NCI-H524 treated with DMSO at 0.1 percent for 48 hours (cell line): ENCODE data around the gene ZNF438.
"Not testable (repeated sequence)": the region's sequence is repeated elsewhere in the genome, so short reads cannot be mapped to it uniquely, and the experiment has no call there.

Source experiments
- DNase-seq: peaks from one replicate; lab custom pipeline; 2025; lab: John Stamatoyannopoulos, UW

The ZNF438 gene

DNA sequence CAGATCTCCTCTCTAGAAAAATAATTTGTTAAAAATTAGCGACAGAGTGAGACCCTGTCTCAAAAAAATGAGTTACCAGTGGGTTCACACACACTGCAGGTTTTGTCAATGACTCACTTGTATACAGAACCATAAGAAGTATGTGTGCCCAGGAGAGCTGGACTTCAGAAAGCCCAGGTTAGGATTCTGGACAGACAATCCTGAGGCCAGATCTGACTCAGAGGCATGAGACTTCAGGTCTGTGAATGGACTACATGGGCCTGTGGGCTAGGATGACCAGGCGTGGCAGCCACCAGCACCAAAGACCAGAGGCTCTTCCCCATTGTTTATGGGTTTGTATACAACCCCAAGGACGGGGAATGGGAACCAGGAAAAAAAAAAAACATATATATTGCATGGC, 9.3 kb upstream of the ZNF438 start:
- DNase-seq: no peak

DNA sequence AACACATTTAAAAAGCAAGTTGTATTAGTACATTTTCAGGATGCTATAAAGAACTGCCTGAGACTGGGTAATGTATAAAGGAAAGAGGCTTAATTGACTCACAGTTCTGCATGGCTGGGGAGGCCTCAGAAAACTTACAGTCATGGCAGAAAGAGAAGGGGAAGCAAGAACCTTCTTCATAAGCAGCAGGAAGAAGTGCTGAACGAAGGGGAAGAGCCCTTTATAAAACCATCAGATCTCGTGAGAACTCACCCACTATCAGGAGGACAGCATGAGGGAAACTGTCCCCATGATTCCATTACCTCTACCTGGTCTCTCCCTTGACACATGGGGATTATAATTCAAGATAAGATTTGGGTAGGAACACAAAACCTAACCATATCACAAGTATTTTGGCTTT, 7.3 kb upstream of the ZNF438 start:
- DNase-seq: not testable (repeated sequence)

DNA sequence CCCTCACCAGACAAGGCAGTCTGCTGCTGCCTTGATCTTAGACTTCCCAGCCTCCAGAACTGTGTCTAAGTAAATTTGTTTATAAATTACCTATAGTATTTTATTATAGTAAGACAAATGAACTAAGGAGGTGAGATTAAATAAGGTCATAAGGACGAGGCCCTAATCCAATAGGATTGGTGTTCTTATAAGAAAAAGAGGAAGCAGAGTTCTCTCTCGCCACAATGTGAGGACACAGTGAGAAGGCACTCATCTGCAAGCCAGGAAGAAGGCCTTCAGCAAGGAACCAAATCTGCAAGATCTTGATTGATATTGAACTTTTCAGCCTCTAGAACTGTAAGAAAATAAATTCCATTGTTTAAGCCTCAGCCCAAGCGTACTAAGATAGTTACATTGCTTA, 6.1 kb upstream of the ZNF438 start:
- DNase-seq: no peak

DNA sequence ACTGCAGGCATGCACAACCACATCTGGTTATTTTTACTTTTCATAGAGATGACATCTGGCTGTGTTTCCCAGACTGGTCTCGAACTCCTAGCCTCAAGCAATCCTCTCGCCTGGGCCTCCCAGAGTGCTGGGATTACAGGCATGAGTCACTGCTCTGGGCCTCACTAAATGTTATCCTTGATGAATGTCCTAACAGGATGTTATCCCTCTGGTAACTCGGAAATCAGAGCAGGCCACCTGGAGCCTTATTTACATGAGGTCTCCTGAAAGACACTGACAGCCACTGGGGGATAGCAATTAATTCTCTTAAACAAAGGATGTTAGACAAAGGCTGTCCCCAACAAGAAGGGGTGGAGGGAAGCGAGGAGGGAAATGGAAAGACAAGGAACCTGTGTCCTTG, 4.5 kb upstream of the ZNF438 start:
- peak; percentile 11 for DNase-seq

DNA sequence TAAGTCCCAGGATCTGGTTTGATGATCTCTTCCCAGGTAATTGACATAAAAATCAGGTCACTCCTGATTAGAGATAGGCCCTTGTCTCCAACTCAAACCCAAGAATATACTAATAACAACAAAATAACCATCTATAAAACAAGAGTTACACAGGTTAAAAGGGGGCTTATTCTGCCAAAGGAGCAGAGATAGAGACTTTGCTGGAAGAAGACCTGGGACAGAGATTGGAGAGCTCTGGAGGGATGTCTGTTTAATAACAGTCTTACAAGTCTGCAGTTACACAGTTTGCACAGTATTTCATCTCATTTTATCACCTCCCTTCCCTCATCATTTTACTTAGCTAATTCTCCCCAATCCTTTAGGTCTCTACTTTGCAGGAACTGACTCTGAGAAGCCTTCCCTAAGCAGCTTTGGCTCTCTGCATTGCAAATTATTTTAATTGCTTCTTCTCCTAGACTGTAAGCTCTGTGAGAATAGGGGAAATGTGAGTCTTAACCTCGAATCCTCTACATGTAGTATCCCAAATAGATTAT, 3.7 kb upstream of the ZNF438 start:
- no peak for DNase-seq

DNA sequence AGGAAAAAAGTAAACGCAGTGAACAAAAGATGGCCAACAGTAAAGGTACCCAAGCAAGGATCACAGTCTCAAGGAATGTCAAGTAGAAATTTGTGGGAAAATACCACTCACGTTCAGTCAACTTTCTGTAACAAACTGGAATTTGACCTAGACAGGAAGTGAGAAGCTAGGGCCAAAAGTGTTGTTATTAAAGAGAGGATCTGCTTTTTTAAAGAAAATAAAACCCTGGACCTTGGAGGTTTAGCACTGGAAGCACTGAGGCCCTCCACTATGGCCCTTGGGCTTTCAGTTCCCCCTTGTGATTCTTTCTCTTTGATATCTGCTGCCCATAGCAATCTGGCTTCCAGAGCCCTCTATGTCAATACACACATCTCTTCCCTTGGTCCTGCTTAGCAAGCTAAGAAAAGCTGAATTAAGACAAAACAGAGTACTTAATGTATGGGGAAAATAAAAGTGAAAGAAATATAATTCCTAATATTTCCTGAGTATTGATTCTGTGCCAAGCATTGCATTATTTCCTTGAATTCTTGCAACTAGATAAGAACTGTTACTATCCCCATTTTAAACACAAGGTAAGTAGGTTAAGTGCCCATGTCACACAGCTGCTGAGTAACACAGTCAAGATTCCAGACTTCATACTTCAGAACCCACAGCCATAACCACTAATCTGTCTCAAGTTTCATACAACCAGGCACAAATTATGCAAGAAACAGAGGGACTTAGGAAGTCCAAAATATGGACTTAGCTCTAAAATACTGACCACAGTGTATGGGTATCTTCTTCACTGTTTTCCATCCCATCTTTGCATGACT, 2.6 kb upstream of the ZNF438 start:
- peak; percentile 39 for DNase-seq

DNA sequence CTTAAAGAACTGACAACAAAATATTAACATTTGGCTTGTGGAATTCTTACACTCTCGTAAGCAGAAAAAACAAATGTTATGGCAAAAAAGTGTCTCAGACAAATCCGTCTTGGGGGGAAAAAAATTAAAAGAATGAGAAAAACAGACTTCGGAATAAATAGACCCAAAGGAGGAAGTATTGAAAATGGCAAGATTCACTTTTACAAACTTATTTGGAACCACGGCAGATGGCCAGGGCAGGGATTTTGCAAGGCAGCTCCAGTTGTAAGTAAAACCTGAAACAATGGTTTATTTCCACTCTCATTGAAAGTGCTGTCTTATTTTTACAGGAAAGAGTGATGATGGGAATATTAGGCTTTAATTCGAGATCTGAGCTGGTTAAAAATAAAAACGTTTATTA, 1.5 kb upstream of the ZNF438 start:
- no peak for DNase-seq

DNA sequence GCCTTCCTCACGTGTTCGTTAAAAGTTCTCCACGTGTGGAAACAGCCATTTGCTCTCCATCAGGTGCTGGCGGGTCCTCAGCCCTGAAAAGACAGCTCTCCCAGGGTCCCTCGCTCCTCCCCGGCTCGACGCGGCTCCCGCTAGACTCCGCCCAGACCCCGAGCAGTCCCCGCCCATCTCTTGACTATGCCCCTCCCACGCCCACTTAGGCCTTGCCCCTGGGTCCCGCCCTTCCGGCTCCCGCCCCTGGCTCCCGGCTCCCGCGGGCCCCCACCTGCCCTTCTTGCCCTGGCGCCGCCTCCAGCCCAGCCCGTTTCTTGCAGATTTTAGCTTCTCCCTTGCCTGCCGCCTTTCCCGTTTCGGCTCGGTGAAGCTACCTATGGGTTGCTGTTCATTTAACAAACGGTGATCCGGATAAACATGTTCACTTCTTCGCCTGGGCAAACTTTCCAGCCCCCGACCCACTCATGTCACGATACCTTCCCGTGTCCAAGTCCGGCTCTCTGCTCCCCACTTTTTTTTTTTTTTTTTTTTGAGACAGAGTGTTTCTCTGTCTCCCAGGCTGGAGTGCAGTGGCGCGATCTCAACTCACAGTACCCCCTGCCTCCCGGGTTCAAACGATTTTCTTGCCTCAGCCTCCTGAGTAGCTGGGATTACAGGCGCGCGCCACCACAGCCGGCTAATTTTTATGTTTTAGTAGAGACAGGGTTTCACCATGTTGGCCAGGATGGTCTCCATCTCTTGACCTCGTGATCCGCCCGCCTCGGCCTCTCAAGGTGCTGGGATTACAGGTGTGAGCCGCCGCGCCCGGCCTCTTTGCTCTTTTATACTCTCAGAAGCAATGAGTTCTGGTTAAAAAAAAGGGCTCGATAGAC, 830 bp upstream of the ZNF438 start:
- peak; percentile 18 for DNase-seq

DNA sequence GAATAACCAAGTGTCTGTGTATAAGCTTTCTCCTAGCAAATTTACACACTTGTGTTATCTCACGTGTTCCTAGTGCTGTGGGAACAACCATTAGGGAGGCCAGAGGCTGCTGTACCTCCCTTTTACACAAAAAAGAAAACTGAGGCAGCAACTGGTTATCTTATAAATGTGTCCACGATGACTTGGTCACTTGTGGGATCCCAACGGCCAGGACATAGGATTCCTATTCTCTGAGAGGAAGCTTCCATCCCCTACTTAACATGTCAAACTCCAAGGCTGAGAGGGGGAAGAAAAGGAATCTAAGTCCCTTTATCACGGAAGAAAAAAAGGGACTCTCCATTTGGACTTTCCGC, 484 bp downstream of the ZNF438 start:
- no peak for DNase-seq

DNA sequence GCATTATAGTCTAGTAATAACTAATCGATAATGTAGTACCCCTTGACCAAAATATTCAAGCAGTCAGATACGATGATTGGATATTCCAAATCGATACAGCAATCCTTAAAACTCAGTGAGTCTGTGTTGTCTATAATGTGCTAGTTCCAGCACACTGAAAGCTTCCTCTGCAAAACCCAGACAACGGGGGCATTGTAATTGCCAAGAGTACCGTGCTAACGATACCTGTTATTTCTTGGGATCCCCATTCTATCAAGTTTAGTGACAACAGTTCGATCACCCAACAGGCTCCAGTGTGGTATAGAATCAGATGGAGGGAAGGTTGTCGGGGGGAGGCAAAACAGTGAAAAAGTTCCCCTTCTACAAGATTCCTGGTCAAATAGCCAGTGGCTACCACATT, 865 bp downstream of the ZNF438 start:
- DNase-seq: no peak

DNA sequence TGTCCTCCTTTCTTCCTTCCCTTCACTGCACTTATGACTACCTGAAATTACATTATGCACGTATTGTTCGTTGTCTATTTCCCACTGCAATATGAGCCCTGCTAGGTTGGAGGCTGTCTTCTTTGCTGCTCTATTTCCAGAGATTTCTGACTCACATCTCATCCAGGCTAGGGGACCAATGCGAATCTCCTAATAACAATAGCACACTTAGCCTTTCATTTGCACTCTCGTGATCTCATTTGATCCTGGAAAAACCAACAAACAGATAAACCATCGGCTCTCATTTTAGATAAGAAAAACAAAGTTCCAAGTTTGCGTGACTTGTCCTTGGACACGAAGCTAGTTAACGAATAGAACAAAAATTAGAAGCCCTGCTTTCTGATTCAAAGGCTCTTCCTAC, 1.4 kb downstream of the ZNF438 start:
- DNase-seq: no peak

DNA sequence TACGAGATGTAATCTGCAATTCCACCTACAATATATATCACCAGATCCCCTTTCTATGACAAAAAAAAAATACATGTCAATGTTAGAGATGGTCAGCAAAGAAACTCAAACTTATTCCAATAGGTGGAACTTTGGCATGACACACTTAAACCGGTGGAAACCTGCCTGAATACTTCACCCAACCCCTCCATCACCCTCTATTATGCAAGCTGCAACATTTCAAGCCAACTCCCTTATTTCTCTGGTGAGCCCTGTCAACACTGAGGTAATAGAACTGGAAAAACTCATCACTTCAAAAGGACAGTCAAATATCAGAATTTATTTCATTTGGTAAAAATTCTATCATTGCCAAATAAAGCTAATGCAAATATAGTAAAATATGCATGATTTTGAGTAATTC, 3.6 kb downstream of the ZNF438 start:
- no peak for DNase-seq

DNA sequence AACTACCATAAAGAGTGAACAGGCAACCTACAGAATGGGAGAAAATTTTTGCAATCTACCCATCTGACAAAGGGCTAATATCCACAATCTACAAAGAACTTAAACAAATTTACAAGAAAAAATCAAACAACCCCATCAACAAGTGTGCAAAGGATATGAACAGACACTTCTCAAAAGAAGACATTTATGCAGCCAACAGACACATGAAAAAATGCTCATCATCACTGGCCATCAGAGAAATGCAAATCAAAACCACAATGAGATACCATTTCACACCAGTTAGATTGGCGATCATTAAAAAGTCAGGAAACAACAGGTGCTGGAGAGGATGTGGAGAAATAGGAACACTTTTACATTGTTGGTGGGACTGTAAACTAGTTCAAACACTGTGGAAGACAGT, 5.4 kb downstream of the ZNF438 start:
- not testable (repeated sequence) for DNase-seq

DNA sequence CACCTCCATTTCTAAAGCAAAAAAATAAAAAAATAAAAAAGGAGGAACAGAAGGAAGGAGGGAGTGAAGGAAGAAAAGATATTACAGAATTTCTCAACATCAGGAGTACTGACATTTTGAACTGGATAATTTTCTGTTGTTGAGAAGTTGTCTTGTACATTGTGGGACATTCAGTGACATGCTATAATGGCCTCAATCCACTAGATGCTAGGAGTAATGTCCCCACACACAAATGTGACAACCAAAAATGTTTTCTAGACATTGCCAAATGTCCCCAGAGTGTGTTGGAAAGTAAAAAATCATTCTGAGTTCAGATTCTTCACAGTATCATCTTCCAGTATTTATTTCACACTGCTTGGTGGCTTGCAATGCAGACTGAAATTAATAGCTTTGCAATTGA, 6.5 kb downstream of the ZNF438 start:
- DNase-seq: no peak

DNA sequence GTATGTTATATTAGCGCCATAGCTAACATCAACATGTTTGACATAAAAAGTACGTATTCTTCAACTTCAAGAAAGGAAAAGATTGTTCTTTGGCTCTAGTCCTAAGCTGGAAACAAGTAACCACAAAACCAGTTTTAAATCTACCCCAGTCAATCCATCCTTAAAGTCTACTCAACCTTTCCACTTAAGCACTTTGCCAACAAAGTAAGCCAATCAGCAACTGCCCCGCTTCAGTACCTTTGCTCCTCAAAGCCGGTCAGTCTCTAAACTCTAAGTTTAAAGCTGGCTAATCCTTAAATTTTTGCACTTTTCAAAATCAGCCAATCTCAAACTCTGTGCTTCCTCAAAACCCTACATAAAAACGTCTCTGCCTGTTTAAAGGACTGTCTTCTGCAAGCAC, 8.1 kb downstream of the ZNF438 start:
- DNase-seq: no peak

DNA sequence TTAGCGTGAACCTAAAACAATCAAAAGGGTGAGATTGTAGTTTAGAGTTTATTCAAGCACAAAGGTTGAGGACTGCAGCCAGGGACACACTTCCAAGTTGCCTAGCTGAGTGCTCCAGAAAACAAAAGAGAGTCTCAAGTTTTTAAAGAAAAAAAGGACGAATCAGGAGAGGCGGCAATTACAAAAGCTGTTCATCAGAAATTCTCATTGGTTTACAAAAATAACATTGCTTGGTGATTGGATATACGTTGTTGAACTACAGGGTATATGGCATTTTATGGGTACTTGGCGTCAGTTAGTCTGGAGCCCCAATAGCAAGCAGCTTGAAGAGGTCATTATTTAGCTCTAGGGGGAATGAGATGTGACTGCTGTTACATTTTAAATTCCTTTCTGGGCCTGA, 11.5 kb downstream of the ZNF438 start:
- DNase-seq: no peak

DNA sequence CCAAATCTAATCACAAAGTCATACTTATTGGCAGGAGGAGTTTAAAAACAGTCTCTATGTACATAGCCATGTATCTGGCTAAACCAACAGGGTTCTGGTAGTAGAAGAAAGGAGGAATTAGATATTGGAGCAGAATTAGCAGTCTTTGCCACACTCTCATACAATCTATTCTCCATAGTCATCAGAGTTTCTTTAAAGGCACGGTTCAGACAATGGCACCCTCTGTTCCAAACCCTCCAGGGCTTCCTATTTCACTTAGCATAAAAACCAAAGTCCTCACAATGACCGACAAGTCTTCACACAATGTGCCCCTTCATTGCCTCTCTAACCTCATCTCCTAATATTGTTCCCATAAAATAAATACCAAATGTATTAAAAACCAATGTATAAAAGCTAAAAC, 12.7 kb downstream of the ZNF438 start:
- DNase-seq: no peak

DNA sequence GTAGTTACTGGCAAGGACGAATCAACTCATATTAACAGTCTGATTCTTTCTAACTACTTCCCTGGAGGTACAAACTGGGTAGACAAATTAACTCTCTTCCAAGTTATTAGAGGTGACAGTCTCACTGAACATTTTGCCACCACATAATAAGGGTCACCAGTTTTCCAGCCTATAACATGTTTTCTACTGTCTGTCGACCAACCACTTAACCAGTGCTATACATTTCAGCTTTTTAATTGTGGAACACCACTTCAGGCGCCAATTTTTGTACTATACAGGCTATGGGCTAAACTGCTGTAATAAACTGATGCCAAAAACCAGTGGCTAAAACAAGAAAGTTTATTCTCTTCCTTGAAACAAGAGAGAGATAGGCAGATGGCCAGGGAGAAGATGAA, 13.3 kb downstream of the ZNF438 start:
- DNase-seq: no peak

DNA sequence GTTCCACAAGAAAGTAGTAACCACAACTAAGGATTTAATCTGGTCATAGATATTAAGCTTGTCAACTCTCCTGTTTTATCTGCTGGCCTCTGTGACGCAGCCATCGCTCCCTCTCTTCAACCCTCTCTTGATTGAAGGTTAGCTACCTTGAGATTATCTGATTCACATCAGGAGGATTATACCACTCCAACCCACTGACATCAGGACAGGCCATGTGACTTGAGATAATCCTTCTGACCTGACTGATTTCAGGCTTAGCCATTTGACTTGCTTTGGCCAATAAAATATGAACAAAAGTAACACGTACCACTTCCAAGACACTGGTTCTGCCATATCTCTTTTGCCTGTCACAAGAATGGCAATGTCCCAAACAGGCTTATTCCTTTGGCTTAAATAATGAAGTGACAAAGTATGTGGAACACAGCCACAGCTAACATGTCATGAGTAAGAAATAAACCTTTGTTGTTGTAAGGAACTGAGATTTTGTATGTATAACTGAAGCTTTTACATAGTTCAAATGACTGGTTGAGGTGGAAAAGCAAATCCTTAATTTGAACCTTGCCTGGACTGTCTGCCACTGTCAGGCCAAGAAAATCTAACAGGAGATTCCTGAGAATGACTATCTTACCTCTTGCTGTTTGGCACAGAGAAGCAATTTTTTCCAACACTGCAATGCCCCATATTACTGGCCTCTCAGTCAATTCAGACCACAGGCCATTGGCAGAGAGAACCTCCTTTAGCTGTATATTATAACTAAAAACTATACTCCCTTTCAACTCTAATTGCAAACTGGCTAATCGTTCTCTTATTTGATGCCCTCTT, 13.9 kb downstream of the ZNF438 start:
- DNase-seq: peak; percentile 40

DNA sequence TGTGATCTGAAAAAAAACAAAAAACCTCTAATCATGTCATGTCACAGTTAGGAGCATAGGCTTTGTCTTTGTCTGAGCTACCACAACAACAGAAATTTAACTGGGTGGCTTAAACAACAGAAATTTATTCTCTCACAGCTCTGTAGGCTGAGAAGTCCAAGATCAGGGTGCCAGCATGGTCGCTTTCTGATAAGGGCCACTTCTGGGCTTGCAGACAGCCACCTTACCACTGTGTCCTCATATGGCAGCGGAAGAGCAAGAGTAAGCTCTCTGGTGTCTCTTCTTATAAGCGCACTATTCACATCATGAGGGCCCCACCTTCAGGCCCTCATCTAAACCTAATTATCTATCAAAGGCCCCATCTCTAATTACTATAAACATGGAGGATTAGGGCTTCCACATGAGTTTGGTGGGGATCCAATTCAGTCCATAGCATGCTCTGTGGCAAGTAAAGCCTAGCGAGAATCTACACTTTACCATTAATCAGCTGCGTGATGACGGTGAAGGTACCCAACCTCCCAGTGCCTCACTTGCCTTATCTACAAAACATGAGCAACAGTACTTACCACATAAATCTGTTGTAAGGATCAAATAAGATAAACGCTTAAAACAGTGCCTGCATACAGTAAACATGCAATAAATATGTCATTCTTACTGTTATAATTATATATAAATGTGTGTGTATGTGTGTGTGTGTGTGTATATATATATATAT, 17.3 kb downstream of the ZNF438 start:
- DNase-seq: no peak

DNA sequence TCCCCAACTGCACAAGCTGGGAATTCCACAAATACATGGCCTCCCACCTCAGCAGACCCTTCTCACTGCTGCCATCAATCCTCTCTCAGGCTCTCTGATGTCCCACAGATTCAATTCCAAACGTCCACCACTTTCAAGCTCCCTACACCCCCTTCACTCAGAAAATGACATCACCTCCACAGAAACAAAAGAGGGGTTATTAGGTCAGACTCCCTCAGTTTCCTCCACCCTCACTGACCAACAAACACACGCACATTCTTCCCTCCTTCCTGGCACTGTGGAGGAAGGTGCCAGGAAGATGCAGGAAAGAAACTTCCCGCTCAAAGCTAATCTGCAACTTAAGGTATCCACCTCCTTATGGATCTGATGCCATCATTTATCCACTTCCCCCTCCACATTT, 18.3 kb downstream of the ZNF438 start:
- DNase-seq: no peak

DNA sequence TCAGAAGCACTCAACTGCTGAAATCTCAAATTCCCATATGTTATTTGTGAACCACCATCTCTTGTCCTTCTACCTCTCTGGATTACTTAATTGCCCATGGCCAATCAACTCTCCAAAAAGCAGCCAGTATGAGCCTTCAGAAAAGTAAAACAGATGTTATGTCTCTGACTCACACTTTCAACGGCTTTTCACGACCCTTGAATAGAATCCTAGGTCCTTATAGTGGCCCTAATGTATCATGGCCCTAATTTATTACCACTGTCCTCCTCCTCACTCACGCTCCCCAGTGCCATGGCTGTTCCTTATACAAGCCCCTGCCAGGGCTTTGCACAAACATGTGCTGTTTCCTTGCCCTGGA, 20.0 kb downstream of the ZNF438 start:
- peak; percentile 85 for DNase-seq
